ENCODE measurements around the gene PACRG. TPM values are rescaled to one million over a fixed set of nuclear protein-coding genes. Genes with fewer than 3 reads are reported as not detected.

The PACRG gene
- total RNA-seq, 1 experiment from 2014 or later, result 0.26 TPM

- no peak overlapping the region for H2BK12ac ChIP-seq (ENCODE audit: insufficient read length, low read depth, low read length)
- no peak overlapping the region for H3K27ac ChIP-seq (ENCODE audit: insufficient read length, low read depth, low read length)
- Mint-ChIP-seq H3K27ac (no peak overlapping the region; a peak in 1 of 7 replicates), H3K4me3 (no peak overlapping the region), H3K9me3 (peaks cover 5 to 7% of the 10 kb centered on the region in 2 experiments; a peak in 3 of 5 replicates), H3K36me3 (ENCODE audit: insufficient read depth in 1 of 3, low read depth in 3 of 3) (peaks cover 5 to 11% (median 10%) of the 10 kb centered on the region in 3 experiments; a peak in 5 of 7 replicates), H3K4me1 (peaks cover 34 to 35% of the 10 kb centered on the region in 2 experiments), H3K27me3 (ENCODE audit: low read depth) (peaks cover 12% of the 10 kb centered on the region)
- no peaks in the 10 kb centered on the region for H3K23me2 ChIP-seq (ENCODE audit: insufficient read length, low read depth, low read length, poor library complexity, severe bottlenecking)
- peak overlapping the region; percentile 19 for H2BK120ac ChIP-seq (ENCODE audit: low read depth, low read length, poor library complexity, severe bottlenecking)
- no peak for TF ChIP-seq CTCF (conservative IDR thresholded peaks at IDR 0.05)
- H4K5ac ChIP-seq (ENCODE audit: insufficient read length, low read depth, low read length), result no peak overlapping the region
- no peaks in the 10 kb centered on the region for H4K20me1 ChIP-seq (ENCODE audit: control insufficient read depth, insufficient read depth, insufficient read length)
- no peak overlapping the region for H3K4ac ChIP-seq (ENCODE audit: low read depth, low read length)
- no peak overlapping the region for H2BK15ac ChIP-seq (ENCODE audit: low read depth, low read length)
- H3K18ac ChIP-seq (ENCODE audit: insufficient read length, low read depth, low read length), result no peak overlapping the region
- no peak overlapping the region for H3K4me2 ChIP-seq (ENCODE audit: insufficient read depth, insufficient read length, low read length)
- no peaks in the 10 kb centered on the region for H3K9me3 ChIP-seq (ENCODE audit: control insufficient read depth, low read depth, low read length)
- no peak overlapping the region for H3K9ac ChIP-seq (ENCODE audit: extremely low read depth, insufficient read length, low read length)
- no peak overlapping the region for H3K56ac ChIP-seq (ENCODE audit: insufficient read length, low read depth, low read length)
- H2AK5ac ChIP-seq (ENCODE audit: insufficient read length, low read length), result no peak overlapping the region
- no peaks in the 10 kb centered on the region for H3K79me2 ChIP-seq (ENCODE audit: insufficient read depth, low read length)
- H2AFZ ChIP-seq (ENCODE audit: low read length), result no peak overlapping the region
- no CpG with 5 or more reads among the region's 3 CpGs for WGBS (ENCODE audit: extremely low coverage, insufficient read length, low lambda C conversion rate)
- no peaks in the 10 kb centered on the region for H3K27me3 ChIP-seq (ENCODE audit: insufficient read depth, low read length)
- no peak overlapping the region for H3K23ac ChIP-seq (ENCODE audit: insufficient read length, low read depth, low read length)
- H3K4me1 ChIP-seq (ENCODE audit: insufficient read depth, low read length), result peaks cover 2% of the 10 kb centered on the region; the same call in 1 of the 2 replicates
- DNase-seq, result peak; percentile 39
- H3T11ph ChIP-seq (ENCODE audit: low read length), result no peak overlapping the region
- no peaks in the 10 kb centered on the region for H3K79me1 ChIP-seq (ENCODE audit: insufficient read depth, low read depth, low read length, poor library complexity, severe bottlenecking)
- H2BK5ac ChIP-seq (ENCODE audit: insufficient read length, low read length), result no peak overlapping the region
- H4K91ac ChIP-seq (ENCODE audit: insufficient read length, low read depth, low read length), result no peak overlapping the region
- no peak overlapping the region for H4K8ac ChIP-seq (replicated peaks; ENCODE audit: insufficient read length, low read depth, low read length)
- H3K14ac ChIP-seq (ENCODE audit: insufficient read depth, low read length), result no peak overlapping the region
- H2BK20ac ChIP-seq (ENCODE audit: low read depth, low read length, poor library complexity, severe bottlenecking), result no peak overlapping the region
Measured at GRCh38 chr6:163083141-163083540, 355.4 kb downstream of the PACRG start.
